AG04450 (cell line): ENCODE results near the gene AFMID. TPM values are rescaled to one million over a fixed set of nuclear protein-coding genes. Genes with fewer than 3 reads are reported as not detected.
"Not testable (repeated sequence)": the region's sequence is repeated elsewhere in the genome, so short reads cannot be mapped to it uniquely, and the experiment has no call there.

ENCODE experiments used
- CTCF ChIA-PET: fragments of 300-600, 350-600 bp; formaldehyde crosslinking; extraction: SDS; loops from one replicate; lab custom pipeline; 2022; ENCODE audit warnings: antibody characterized with exemption, inconsistent platforms; lab: Charles Lee
- POLR2A ChIA-PET: fragments of 350-600 bp; formaldehyde crosslinking; extraction: SDS; loops from one replicate; lab custom pipeline; 2021; ENCODE audit warnings: antibody characterized with exemption, inconsistent platforms; lab: Yijun Ruan, JAX
- DNase-seq: peaks from one replicate; pipeline ENCODE4 v3.0.0-alpha.2; 2011; ENCODE audit warnings: low read depth, low spot score
- H3K27ac ChIP-seq: one replicate; pipeline ENCODE4 v1.5.1; 2012; ENCODE audit warnings: low read depth, low read length, control low read depth
- H3K27me3 ChIP-seq: one replicate; pipeline ENCODE4 v1.6.0; 2012; ENCODE audit warnings: low read length; ENCODE audit not compliant: control insufficient read depth, insufficient read depth
- H3K4me3 ChIP-seq: 2 replicates; pipeline ENCODE4 v1.5.1; 2011; ENCODE audit warnings: mild to moderate bottlenecking, low read depth, low read length, control low read depth
- H3K9me3 ChIP-seq: 2 replicates; pipeline ENCODE4 v1.5.1; 2012; ENCODE audit warnings: low read length; ENCODE audit not compliant: control insufficient read depth, insufficient read depth
- CTCF ChIP-seq: IDR thresholded peaks from 2 replicates; pipeline ENCODE4 v1.5.1; 2011; ENCODE audit warnings: low read depth, low read length, control low read depth, inconsistent platforms
- polyA minus RNA-seq: library from RNA; depleted of rRNA, polyadenylated mRNA; stranded (reverse); fragments of >200 nt; gene quantifications from 2 replicates; pipeline ENCODE4 v1.2.3, GENCODE V29; 2011; rRNA and poly(A)+ RNA removed
- polyA plus RNA-seq: library from polyadenylated mRNA; depleted of rRNA; stranded (reverse); fragments of >200 nt; gene quantifications from 2 replicates; pipeline ENCODE4 v1.2.3, GENCODE V29; 2011; rRNA removed

AFMID gene
- polyA plus RNA-seq, result 26.2 and 30.2 TPM in 2 replicates
- 28.3 and 40.6 TPM in 2 replicates for polyA minus RNA-seq

DNA sequence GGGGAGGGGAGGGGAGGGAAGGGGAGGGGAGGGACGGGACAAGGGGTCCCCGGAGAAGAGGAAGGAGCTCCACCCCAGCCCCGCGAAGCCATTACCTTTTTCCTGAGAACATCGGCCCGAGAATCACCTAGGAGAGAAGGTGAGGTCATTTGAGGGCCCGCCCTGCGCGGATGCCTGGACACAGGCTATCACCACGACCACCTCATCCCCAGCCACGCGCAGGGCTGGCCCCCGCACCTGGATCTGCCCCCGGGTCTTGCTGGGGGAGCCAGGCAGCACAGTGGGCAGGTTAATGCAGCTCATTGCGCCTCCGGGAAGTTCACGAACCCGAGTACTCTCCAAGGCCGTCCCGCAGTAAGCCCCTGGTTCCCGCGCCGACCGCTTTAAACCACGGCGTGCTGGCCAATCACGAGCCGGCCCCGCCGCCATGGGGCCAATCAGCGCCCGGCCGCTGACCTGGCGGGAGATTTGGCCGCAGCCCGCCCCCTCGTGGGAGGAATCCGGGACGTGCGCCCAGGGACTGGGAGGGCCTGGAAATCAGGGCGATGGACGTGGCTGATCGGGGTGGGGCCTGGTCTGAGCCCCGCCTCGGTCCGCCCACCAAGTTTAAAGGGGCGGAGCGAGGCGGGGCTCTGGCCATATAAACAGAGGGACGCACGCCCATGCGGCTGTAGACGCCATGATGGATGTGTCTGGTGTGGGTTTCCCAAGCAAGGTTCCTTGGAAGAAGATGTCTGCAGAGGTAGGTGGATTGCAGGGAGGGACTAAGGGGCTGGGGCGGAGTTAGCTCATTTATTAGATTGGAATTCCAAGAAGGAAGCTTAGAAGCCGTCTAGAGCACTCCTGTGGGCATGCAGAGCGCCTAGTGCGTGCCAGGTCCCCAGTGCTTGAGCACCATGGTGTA lies at the start of gene AFMID, which contains the start of gene TK1:
Gene AFMID (plus strand): TSS at position 671 of the 904 bp plus-strand sequence. CDS start 9 bp downstream, at position 680.
Gene TK1 (minus strand): TSS at position 361 of the 904 bp plus-strand sequence. CDS start 58 bp downstream, at position 303.
- TF ChIP-seq CTCF, result peak; percentile 75
- ChIA-PET CTCF (interaction anchor here (0.5 to 2.9 kb wide), 36 partner anchors 8 to 421 kb away, joined by 3 to 31 read pairs (median 3); no protein-coding TSS in a partner anchor), POLR2A (interaction anchor here (0.6 to 1.5 kb wide), 6 partner anchors 12 to 1018 kb away, joined by 3 to 11 read pairs (median 4); no protein-coding TSS in a partner anchor)
- H3K9me3 ChIP-seq, result no peaks in the 10 kb centered on the region
- H3K27ac ChIP-seq, result peak within 1 kb of the TSS; percentile 21
- peak; percentile 93 for DNase-seq
- H3K4me3 ChIP-seq, result peak within 1 kb of the TSS; percentile 79
- no peaks in the 10 kb centered on the region for H3K27me3 ChIP-seq

DNA sequence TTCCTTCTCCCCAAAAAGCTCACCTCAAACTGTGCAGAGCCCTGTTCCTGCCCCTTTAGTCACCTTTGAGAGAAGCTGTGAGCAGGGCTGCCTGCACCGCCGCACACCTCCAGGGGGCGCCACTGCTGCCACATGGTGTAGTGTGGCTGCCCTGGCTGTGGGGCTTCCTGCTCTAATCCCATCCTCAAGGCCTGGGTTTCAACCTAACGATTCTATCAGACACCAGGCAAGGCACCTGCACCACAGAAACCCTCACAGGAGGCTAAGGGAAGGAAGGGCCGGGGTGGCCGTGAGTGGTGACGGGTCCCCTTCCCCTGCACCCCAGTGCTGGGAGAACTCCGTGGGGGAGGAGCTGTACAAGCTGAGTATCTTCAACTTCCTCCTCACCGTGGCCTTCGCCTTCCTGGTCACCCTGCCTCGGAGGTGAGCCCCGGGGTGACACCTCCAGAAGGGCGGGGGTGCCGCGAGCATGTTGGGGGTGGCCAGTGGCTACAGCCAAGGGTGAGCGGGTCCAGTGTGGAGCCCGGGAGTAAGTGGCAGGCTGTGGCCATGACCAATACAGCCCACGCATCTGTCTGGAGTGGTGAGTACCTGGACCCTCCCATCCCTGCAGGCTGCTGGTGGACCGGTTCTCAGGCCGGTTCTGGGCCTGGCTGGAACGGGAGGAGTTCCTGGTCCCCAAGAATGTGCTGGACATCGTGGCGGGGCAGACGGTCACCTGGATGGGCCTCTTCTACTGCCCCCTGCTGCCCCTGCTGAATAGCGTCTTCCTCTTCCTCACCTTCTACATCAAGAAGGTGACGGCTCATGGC lies 49.6 kb upstream of the AFMID start:
- Histone ChIP-seq H3K27me3 (peaks cover 19% of the 10 kb centered on the region), H3K27ac (no peak overlapping the region), H3K9me3 (peaks cover 5% of the 10 kb centered on the region; the same call in 1 of the 2 replicates), H3K4me3 (no peak overlapping the region)
- CTCF ChIA-PET, result interaction anchor here (0.6 kb wide), 1 partner anchor 1337 kb away, joined by 3 read pairs; no protein-coding TSS in a partner anchor
- no peak for DNase-seq
- POLR2A ChIA-PET, result no interaction called here
- TF ChIP-seq CTCF, result peak; percentile 31

DNA sequence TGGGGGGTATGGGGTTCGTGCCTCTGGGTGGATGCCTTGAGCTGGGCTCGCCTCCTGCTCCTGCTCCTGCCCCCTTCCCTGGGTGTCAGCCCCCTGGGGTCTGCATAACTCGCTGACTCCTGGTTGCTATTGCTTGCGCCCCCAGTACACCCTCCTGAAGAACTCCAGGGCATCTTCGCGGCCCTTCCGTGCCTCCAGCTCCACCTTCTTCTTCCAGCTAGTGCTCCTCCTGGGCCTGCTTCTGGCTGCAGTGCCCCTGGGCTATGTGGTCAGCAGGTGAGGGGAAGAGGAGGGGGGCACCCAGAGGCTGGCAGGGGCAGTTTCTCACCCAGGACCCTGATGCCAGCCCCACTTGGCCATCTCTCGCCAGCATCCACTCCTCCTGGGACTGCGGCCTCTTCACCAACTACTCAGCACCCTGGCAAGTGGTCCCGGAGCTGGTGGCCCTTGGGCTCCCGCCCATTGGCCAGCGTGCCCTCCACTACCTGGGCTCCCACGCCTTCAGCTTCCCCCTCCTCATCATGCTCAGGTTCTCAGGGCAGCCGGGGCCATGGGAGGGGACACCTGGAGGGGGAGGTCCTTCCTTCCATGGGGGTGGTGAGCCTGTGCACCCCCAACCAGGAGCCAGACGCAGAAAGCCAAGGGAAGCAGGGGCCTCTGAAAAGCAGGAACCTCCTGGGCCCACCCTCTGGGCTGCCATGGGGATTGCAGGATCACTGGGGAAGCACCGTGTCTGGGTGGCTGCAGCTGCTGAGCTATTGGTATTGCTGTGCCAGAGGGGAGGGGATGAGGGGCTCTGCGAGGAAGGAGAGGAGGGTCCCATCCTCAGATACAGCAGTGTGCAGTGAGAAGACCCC lies 48.7 kb upstream of the AFMID start:
- peaks cover 15% of the 10 kb centered on the region for H3K27me3 ChIP-seq
- DNase-seq, result no peak
- no peak for TF ChIP-seq CTCF
- ChIA-PET CTCF (no interaction called here), POLR2A (no interaction called here)
- H3K27ac ChIP-seq, result no peak overlapping the region
- H3K9me3 ChIP-seq, result peaks cover 5% of the 10 kb centered on the region; the same call in 1 of the 2 replicates
- no peak overlapping the region for H3K4me3 ChIP-seq

DNA sequence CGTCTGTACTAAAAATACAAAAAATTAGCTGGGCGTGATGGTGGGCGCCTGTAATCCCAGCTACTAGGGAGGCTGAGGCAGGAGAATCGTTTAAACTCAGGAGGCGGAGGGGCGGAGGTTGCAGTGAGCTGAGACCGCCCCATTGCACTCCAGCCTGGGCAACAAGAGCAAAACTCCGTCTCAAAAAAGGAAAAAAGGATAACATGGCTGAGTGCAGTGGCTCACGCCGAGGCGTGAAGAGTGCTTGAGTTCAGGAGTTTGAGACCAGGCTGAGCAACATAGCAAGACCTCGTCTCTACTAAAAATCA lies 47.3 kb upstream of the AFMID start:
- H3K27ac ChIP-seq, CTCF ChIA-PET: not testable (repeated sequence)
- POLR2A ChIA-PET, result interaction anchor here (0.7 kb wide), 1 partner anchor 195 kb away, joined by 3 read pairs; no protein-coding TSS in a partner anchor

More for the DNA sequence above, 47.3 kb upstream of the AFMID start:
- H3K9me3 ChIP-seq, DNase-seq, H3K27me3 ChIP-seq, H3K4me3 ChIP-seq: not testable (repeated sequence)
